Upper lobe of left lung (tissue), 4 donors: ENCODE results near the gene DYRK3.

ENCODE experiments used
- EP300 ChIP-seq, 4 donors: sonication (generic); formaldehyde crosslinking; IDR thresholded peaks; one replicate each; pipeline ENCODE4 v1.5.1; 2017; ENCODE audit warnings: antibody characterized with exemption in 4 of 4, control low read depth in 2 of 4
- POLR2A ChIP-seq, 4 donors: fragments of 450-650 bp; IDR thresholded peaks; one replicate each; pipeline ENCODE4 v1.5.1; 2016 to 2017; ENCODE audit warnings: antibody characterized with exemption in 4 of 4, mild to moderate bottlenecking in 2 of 4
- POLR2AphosphoS5 ChIP-seq, 2 donors: sonication (generic); formaldehyde crosslinking; IDR thresholded peaks; one replicate each; pipeline ENCODE4 v1.5.1; 2017; ENCODE audit warnings: antibody characterized with exemption in 2 of 2
- TF ChIP-seq, protein P1 (sequence below), 6 experiments: fragments of 450-650 bp in 4 of 6; fragments of 200-600 bp in 2 of 6; sonication (generic) in 2 of 6; IDR thresholded peaks; one replicate each; pipeline ENCODE4 v1.5.1; 2016 to 2019; ENCODE audit warnings: antibody characterized with exemption in 6 of 6

DNA sequence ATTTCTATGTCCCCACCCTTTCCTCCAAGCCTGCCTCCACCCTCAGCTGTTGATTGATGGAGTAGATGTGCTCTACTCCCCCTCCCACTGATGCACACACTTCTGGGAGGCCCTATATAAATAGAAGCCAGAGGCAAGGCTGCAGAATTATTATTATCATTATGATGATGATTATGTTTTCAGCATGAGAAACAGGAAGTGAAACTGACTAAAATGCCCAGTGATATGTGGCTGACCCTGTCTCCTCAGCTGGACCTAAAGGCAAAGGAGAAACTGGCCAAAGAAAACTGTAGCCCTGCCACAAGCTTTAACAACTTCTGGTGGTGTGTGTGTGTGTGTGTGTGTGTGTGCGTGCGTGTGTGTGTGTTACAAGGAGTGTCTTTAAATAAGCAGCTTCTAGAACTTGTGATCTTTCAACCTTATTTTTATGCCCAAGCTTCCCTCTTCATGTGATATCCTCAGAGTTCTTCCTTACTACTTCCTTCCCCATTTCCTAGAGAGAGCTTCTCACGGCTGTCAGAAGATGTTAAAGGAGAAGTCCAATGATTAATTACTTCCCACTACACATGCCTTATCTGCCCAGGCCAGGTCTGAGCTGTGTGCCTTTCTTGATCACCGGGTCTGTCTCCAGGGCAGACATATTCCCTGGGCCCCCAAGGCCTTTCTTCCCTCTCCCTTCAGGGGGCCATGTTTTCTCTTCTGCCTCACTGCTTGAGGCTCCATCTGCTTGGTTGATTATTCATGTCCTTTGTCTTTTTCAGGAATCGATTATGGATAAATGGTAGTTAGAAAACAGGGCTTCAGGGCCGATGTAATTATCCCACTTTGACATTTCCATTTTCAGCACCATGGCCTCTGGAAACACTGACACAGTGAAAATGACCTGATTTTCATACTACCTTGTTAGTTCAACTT, 37.8 kb downstream of the DYRK3 start:
- TF ChIP-seq EP300 (IDR thresholded peaks at IDR 0.05) = no peak
- no peak for TF ChIP-seq POLR2A (IDR thresholded peaks at IDR 0.05)
- no peak for TF ChIP-seq POLR2AphosphoS5 (IDR thresholded peaks at IDR 0.05)
- TF ChIP-seq, protein P1, sequence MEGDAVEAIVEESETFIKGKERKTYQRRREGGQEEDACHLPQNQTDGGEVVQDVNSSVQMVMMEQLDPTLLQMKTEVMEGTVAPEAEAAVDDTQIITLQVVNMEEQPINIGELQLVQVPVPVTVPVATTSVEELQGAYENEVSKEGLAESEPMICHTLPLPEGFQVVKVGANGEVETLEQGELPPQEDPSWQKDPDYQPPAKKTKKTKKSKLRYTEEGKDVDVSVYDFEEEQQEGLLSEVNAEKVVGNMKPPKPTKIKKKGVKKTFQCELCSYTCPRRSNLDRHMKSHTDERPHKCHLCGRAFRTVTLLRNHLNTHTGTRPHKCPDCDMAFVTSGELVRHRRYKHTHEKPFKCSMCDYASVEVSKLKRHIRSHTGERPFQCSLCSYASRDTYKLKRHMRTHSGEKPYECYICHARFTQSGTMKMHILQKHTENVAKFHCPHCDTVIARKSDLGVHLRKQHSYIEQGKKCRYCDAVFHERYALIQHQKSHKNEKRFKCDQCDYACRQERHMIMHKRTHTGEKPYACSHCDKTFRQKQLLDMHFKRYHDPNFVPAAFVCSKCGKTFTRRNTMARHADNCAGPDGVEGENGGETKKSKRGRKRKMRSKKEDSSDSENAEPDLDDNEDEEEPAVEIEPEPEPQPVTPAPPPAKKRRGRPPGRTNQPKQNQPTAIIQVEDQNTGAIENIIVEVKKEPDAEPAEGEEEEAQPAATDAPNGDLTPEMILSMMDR (IDR thresholded peaks at IDR 0.05) = no peak
